GM21447 (cell line): ENCODE measurements around the gene C2orf78.
"Not testable (repeated sequence)": the region's sequence is repeated elsewhere in the genome, so short reads cannot be mapped to it uniquely, and the experiment has no call there.

ENCODE experiments used
- ATAC-seq: cut with Tn5 transposase; IDR thresholded peaks from one replicate; pipeline ENCODE4 v1.9.1; 2021; ENCODE audit not compliant: unreplicated experiment

Gene C2orf78, protein sequence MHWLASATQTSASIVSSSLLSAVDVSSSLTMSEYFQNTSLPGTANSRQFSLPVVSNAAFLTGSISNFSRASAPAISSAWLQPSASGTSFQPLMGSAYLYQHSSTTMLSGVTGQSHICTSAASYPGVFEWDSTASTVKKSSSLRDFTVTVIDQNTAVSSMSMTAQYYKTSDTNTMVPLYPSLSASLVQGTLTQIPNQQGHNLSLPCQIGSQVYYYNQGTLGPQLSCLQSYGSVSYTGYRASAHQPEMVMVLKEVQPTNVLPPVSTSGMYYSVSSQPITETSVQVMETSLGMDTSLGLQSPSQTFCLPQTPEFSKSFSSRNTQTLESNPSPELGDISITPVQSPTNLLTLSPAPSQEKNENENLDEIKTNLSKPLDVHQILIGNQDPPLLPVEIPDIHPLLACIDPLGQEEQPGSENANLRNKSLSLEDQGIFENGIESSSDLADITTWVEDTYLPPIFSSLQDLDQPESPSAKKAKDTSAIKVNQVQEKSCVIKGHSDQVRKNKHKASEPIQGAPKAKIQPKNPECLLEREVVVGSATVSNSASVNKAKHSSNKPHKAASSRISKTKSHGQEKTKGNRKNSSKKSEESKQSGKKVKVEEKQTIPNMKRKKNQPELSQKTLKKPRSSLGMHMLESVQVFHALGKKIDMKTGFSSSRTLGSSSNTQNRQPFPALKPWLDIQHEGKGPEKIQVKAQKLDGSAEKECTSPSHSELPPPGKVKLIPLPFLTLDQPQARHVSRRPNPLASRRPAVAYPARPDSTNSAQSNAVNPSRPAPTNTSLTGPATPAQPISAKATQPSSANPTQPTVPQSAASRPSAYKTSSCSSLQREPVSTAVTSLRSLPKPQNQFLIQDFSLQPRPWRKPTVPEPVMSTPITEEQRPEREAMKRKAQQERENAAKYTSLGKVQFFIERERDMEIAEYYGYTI

DNA sequence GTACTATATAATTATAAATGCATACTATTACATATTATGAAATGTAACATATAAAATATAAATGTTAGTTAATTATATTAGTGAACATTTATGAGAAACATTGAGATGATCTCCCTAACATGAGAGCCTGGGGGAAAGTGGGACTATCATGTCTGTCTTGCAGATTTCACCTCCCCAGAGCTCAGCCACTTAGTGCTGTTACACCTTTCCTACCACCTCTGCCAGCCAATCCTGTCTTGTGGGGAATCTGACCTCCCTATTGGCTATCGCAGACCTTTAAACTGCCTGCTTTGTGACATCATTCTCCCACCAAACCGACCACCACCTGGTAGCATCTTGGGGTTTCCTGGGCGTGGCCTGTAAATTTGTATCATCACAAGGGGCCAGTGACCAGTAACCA is at the start of gene C2orf78:
C2orf78 (plus strand) TSS at position 301 of the 400 bp plus-strand sequence. CDS start 127 bp downstream, outside the sequence.
- ATAC-seq = not testable (repeated sequence)

DNA sequence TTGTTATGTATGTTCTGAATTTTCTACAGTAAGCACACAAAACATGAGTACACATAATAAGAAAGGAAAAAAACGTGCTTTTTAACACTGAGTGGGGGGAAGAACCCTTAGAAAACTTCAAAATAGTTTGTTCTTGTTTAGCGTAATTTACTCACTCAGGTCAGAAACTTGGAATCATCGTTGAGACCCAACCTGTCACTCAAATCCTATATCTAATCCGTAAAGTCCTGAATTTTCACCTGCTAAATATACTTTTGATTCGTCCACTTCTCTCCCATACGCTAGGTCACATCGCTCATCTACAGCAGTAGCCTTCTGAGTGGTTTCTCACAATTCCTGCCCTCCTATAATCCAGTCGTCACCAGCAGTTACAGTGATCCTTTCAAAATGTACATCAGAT is 47.6 kb upstream of the C2orf78 start:
- ATAC-seq = no peak

DNA sequence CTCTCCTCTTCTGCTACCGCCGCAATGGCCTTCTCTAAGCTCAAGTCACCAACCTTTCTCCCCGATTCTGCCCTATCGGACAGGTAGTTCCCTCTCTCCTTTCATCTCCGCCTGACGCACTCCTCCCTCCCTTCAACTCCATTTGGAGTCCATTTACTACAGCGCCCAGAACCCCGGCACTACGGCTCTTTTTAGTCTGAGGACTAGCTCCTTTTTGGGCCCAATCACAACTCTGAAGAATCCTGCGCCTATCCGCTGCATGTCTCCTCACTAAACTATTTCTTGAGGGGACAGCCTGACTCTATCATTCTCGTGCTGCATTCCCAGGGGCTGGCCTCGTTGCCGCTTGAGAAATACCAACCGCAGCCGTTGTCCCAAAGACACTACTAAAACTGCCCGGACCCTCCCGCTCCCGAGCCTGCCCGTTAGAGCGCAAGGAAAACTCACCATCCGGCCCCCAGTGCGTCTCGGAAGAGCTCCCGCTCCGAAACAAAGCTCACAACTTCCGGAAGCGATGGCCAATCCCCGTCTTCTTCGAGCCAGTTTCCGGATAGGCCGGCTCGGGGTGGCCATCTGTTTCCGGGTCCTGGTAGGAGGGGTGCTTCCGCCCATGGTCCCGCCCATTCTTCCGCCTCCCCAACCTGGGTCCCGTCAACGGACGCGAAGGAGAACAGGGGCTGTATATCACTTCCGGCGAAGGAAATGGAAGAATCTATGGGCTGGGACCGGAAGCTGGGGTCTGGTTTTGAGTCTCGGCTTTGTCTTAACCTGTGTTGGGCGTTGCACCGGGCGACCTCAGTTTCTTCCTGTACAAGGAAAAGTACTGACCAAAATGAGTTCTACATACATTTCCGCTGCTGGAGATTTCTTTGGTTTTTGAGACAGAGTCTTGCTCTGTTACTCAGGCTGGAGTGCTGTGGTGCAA is 46.9 kb upstream of the C2orf78 start, which contains the start of gene TPRKB:
TPRKB (minus strand) TSS at position 491 of the 925 bp plus-strand sequence. CDS start 2,776 bp downstream, outside the sequence.
- ATAC-seq = peak; percentile 95

DNA sequence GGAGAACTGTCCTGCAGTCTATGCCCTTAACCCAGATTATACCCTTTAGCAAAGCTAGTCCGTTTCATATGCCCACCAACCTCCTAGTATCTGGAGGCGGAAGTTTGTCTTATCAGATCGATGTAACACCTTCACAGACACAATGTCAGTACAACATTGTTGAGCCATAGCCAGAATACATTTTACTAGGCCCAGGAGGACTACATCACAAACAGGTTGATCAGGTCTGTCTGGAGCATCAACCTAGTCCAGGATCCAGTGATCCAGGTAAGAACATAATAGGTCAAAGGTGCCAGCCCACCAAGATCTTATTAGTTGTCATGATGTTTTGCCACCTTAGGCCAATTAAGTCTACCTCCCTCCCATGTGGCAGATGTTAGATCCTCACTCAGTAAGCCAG is 44.9 kb upstream of the C2orf78 start:
- ATAC-seq = no peak

DNA sequence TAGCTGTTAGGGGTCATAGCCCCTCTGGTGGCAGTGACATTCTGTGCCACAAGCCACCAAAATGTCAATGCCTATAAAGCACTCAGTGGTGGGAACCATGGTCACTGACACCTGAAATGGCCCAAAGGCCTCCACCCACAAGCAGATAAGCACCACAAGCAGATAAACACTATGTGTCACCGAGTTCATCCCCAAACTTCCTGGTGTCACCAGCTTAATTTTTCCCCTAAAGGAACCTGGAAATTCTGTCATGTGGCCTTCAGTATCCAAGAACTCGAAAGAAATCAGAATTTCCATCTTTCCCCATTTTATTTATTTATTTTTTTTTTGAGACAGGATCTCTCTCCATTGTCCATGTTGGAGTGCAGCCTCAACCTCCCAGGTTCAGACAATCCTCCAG is 43.2 kb upstream of the C2orf78 start:
- ATAC-seq = no peak

DNA sequence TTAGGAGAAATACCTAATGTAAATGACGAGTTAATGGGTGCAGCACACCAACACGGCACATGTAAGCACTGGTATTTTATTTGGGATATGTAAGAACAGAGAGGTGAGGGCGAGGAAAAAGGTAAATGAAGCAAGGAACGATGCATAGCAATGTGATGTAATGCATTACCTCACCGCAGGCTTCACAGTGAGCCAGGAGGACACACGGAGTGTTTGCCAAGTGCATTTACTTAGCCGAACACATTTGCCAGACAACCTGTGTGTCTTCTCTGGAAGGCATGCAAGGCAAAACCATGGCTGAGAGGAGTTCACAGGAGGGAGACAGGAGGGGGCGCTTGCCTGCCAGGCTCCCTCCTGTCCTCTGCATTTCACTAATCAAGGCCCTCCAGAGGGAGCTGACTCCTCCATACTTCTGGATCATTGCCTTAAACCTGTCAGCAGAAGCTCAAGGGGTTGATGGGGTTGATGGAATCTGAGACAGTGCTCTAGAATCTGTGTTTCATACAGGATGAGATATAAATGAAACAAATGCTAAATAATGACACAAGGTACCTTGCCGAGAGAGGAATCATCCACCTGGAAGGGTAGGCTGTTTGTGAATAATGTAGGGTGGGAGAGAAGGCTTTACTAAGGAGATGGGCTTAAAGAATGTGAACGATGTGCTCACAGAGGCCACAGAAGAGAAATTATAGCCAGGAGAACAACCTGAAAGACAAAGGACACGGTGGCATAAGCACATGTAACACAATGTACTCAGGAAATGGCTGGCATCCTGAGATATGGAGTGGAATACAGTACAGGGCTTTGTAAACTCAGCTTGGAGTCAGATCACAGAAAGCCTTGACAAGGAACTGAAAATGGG is 37.7 kb upstream of the C2orf78 start:
- no peak for ATAC-seq

DNA sequence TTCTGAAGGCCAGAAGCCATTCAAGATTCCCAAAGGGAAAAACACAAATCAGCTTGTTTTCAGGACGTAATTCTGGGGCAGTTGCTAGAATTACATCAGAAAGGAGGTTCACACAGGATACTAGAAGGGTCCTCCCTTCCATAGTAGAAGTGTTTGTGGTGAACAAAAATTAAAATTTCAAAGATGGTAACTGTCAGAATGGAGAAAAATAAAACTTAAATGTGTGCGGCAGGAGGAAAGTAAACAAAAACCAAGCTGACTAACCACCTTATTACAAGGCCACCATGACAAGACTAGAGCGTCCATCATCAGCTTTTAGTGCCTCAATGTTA is 37.1 kb upstream of the C2orf78 start:
- ATAC-seq = no peak

DNA sequence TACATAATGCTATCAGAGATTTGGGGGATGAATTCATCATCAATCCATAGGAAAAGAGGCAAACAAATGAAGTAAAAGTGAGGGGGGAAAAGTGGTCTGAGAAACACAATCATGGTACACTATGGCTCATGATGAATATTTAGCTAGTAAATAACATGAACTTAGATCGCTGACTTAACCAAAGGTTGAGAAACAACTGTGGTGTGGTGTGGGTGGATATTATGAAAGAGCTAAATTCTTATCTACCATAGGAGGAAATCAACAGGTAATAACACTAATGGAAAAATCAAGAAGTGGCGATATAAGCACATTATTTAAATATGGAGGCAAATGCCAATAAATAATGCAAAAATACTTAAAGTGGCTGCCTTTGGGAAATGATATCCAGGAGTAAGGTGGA is 34.7 kb upstream of the C2orf78 start:
- no peak for ATAC-seq

DNA sequence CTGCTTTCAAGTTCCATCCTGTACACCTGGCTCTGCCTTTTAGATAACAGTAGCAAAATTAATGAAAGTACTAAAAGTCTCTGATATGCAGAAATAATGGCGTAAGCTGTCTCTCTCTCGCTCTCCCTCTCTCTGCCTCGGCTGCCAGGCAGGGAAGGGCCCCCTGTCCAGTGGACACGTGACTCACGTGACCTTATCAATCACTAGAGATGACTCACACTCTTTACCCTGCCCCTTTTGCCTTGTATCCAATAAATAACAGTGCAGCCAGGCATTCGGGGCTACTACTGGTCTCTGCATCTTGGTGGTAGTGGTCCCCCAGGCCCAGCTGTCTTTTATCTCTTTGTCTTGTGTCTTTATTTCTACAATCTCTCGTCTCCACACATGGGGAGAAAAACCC is 29.7 kb upstream of the C2orf78 start:
- ATAC-seq = not testable (repeated sequence)

DNA sequence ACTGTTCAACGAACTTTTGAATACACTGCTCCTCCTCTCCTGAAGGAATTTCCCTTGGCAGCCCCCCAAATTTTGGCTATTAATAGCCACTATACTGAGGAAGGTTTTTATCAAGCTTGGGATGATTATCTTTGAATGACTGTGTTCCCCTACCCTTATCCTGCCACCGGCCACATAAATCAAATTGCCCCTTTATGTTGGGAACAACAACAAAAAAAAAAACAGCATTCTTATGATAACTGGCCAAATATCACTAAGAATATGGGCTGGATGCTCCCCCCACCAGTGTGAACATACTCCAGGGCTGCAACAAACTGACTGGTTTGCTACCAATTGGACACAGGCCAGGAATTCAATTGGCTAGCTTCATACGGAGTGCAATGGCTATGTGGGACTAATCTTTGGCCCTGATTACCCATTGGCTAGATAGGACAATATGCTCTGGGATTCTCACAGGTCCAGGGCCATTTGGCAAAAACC is 24.7 kb upstream of the C2orf78 start:
- no peak for ATAC-seq

DNA sequence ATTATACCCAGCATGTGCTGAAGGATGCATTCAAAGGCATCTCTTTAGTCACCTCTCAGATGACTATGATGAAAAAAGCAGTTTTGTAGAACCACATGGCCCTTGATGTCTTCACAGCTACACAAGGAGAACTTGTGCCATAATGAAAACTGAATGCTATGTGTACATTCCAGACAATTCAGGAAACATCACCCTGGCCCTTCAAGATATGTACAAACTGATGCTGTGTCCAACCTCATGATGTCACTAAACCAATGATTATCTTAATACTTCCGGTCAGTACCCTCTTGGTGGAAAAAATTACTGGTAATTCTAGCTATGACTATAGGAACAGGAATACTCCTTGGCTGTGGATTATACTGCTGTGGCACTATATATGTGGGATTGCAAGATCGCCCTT is 24.1 kb upstream of the C2orf78 start:
- ATAC-seq = no peak

DNA sequence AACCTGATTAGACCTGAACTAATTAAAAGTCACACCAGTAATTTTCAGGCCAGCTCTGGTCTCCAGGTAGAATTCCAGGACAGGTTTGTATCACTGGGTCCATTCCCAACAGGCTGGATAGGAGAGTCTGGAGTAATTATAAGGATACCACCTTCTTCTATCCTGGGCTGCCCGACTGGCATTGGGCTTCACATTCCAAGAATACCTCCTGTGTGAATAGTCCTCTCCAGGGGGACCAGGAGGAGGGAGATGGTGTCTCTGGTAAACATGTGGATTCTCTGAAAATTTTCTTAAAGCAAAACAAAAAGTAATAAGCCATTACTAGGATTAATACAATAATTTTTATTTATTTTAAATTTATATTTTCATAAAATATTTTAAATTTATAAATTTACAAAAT is 21.4 kb upstream of the C2orf78 start:
- ATAC-seq = no peak

DNA sequence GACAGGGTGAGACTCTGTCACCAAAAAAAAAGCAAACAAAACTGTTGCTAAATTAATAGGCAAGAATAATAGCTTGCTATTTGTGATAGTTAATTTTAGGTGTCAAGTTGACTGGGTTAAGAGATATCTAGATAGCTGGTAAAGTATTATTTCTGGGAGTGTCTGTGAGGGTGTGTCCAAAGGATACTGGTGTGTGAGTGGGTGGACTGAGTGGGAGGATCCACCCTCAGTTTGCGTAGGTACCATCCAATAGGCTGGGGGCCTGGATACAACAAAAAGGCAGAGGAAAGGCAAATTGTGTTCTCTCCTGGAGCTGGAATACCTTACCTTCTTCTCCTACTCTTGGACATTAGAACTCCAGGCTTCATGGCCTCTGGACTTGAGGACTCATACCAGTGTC is 19.0 kb upstream of the C2orf78 start:
- no peak for ATAC-seq

DNA sequence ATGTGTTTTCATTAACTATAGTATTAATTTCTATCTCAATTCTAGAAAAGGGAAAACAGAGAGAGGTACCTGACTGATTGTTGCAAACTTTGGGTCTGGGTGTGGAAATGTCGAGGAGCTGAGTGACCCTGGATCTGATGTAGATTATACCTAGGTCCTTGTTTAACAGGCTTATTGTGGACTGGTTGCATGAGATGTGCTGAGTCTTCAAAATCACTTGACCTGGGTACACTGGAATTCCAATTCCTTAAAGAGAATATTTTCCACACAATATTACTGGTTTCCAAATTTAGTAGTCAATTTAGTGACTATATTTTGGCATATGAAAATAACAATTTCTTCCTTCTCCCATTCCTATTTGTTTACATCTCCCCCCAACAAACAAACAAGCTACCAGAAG is 17.6 kb upstream of the C2orf78 start:
- no peak for ATAC-seq

DNA sequence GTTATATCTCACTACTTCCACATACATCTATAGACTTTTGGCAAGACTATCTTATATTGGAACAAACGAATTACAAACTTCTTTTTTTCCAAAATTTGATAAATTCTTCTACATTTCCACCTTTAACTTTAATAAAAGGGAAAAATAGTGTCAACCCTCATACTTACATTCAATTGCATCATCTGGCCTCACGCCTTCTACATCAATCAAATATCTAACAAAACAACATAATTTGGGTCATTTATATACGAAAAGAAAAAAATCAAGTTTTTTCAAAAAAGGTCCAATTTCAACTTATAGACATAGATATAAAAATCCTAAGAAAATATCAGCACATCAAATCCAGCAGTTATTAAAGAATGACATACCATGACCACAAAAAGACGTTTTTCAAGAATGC is 17.0 kb upstream of the C2orf78 start:
- no peak for ATAC-seq

DNA sequence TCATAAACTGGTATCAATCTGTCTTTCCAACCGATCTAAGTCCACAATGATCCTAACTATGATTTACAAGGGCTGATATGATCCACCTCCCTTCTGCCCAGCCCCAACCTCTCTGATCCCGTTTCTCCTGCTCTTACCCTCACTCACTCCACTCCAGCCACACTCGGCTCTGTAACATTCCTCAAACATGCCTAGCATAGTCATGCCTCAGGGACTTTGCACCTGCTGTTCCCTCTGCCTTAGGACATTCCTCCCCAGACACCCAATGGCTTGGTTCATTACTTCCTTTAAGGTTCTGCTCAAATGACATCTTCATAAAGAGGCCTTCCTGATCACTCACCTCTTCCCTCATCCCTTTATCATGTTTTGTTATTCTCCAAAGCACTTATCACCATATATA is 13.3 kb upstream of the C2orf78 start:
- ATAC-seq = no peak

DNA sequence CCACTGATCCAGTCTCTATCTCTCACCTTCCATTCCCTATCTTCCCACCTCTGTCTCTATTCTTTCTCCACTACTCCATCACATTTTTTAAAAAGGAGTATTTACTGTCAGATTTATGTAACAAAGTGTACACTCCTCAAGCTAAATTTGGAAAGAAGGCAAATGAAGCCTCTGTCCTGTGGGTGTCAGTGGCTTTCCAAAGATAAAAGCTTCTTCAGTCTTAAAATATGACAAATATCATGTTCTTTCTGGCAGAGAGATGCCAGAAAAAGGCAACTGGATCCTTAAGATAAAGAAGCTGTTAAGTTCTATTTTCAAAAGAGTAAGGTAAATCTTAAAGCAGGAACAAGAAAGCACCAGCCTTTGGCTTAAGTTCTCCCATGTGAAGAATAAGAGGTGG is 11.2 kb upstream of the C2orf78 start:
- no peak for ATAC-seq

DNA sequence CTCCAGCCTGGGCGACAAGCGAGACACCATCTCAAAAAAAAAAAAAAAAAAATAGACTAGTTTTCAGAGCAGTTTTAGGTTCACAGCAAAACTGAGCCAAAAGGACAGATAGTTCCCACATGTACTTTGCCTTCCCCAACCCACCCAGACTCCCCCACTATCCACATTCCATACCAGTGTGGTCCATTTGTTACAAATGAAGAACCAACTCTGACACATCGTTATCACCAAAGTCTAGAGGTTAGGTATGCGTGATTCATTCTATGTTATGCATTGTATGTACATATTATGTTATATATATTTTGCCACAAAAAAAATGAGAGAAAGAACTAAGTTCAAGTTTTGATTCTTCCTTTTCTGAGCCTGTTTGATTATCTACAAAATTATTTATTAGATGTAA is 7.6 kb upstream of the C2orf78 start:
- no peak for ATAC-seq

DNA sequence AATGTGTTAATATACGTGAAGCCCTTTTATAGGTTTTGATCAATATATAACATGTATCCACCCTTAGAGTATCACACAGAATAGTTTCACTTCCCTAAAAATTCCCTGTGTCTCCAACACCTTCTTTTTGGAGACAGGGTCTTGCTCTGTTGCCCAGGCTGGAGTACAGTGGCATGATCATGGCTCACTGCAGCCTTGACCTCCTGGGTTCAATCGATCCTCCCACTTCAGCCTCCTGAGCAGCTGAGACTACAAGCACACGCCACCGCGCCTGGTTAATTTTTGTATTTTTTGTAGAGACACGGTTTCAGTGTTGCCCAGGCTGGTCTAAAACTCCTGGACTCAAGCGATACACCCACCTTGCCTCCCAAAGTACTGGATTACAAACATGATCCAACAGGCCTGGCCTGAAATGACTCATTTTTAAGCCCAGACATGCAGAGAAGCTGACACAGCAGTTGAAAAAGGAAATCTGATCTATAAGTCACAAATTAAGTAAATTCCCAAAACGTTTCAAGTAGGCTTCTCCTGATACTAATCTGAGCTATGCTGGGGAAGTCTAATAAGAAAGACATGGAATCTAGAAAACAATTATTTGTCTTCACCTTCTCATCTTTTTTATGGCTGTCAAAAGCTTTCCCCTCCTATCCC is 7.0 kb upstream of the C2orf78 start:
- ATAC-seq = no peak
